Measurements from ENCODE around the gene NUP210L. TPM values are rescaled to one million over a fixed set of nuclear protein-coding genes. Genes with fewer than 3 reads are reported as not detected.

NUP210L gene
- total RNA-seq, 1 donor from 2014 or later: 0.15 TPM

GRCh38 chr1:153973071-153973470 lies 181.8 kb downstream of the NUP210L start:
- peaks cover 7% of the 10 kb centered on the region for H3K27me3 Mint-ChIP-seq (ENCODE audit: unreplicated experiment)
- no peaks in the 10 kb centered on the region for H3K9me3 Mint-ChIP-seq (ENCODE audit: unreplicated experiment)
- no peak overlapping the region for H3K27ac Mint-ChIP-seq (ENCODE audit: unreplicated experiment)
- peaks cover 32% of the 10 kb centered on the region for H3K36me3 Mint-ChIP-seq (ENCODE audit: low read depth, unreplicated experiment)
- H3K4me1 Mint-ChIP-seq (ENCODE audit: unreplicated experiment): peaks cover 69% of the 10 kb centered on the region
- no peak for DNase-seq (ENCODE audit: low spot score)
- H3K4me3 Mint-ChIP-seq (ENCODE audit: unreplicated experiment): peak overlapping the region; percentile 49
- TF ChIP-seq, protein P1, sequence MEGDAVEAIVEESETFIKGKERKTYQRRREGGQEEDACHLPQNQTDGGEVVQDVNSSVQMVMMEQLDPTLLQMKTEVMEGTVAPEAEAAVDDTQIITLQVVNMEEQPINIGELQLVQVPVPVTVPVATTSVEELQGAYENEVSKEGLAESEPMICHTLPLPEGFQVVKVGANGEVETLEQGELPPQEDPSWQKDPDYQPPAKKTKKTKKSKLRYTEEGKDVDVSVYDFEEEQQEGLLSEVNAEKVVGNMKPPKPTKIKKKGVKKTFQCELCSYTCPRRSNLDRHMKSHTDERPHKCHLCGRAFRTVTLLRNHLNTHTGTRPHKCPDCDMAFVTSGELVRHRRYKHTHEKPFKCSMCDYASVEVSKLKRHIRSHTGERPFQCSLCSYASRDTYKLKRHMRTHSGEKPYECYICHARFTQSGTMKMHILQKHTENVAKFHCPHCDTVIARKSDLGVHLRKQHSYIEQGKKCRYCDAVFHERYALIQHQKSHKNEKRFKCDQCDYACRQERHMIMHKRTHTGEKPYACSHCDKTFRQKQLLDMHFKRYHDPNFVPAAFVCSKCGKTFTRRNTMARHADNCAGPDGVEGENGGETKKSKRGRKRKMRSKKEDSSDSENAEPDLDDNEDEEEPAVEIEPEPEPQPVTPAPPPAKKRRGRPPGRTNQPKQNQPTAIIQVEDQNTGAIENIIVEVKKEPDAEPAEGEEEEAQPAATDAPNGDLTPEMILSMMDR (IDR thresholded peaks at IDR 0.05; ENCODE audit: unreplicated experiment): no peak

GRCh38 chr1:153970346-153970745 lies 184.5 kb downstream of the NUP210L start:
- H3K9me3 Mint-ChIP-seq (ENCODE audit: unreplicated experiment): no peaks in the 10 kb centered on the region
- TF ChIP-seq, protein P1 (IDR thresholded peaks at IDR 0.05; ENCODE audit: unreplicated experiment): no peak
- H3K36me3 Mint-ChIP-seq (ENCODE audit: low read depth, unreplicated experiment): peaks cover 18% of the 10 kb centered on the region
- H3K27ac Mint-ChIP-seq (ENCODE audit: unreplicated experiment): no peak overlapping the region
- H3K27me3 Mint-ChIP-seq (ENCODE audit: unreplicated experiment): peaks cover 11% of the 10 kb centered on the region
- no peak for DNase-seq (ENCODE audit: low spot score)
- H3K4me3 Mint-ChIP-seq (ENCODE audit: unreplicated experiment): no peak overlapping the region
- H3K4me1 Mint-ChIP-seq (ENCODE audit: unreplicated experiment): peaks cover 61% of the 10 kb centered on the region

- H3K27me3 Mint-ChIP-seq (ENCODE audit: unreplicated experiment): peaks cover 9% of the 10 kb centered on the region
- peak overlapping the region; percentile 90 for H3K4me3 Mint-ChIP-seq (ENCODE audit: unreplicated experiment)
- peak overlapping the region; percentile 72 for H3K27ac Mint-ChIP-seq (ENCODE audit: unreplicated experiment)
- no peak for DNase-seq (ENCODE audit: low spot score)
- no peaks in the 10 kb centered on the region for H3K9me3 Mint-ChIP-seq (ENCODE audit: unreplicated experiment)
- TF ChIP-seq, protein P1 (IDR thresholded peaks at IDR 0.05; ENCODE audit: unreplicated experiment): no peak
- peaks cover 58% of the 10 kb centered on the region for H3K4me1 Mint-ChIP-seq (ENCODE audit: unreplicated experiment)
- peaks cover 10% of the 10 kb centered on the region for H3K36me3 Mint-ChIP-seq (ENCODE audit: low read depth, unreplicated experiment)
These were observed 185.9 kb downstream of the NUP210L start for GRCh38 chr1:153968972-153969371.

- TF ChIP-seq, protein P1 (IDR thresholded peaks at IDR 0.05; ENCODE audit: unreplicated experiment): no peak
- H3K36me3 Mint-ChIP-seq (ENCODE audit: low read depth, unreplicated experiment): peaks cover 9% of the 10 kb centered on the region
- peak overlapping the region; percentile 90 for H3K4me3 Mint-ChIP-seq (ENCODE audit: unreplicated experiment)
- DNase-seq (ENCODE audit: low spot score): peak; percentile 31
- H3K27me3 Mint-ChIP-seq (ENCODE audit: unreplicated experiment): peaks cover 13% of the 10 kb centered on the region
- H3K4me1 Mint-ChIP-seq (ENCODE audit: unreplicated experiment): peaks cover 57% of the 10 kb centered on the region
- H3K9me3 Mint-ChIP-seq (ENCODE audit: unreplicated experiment): no peaks in the 10 kb centered on the region
- H3K27ac Mint-ChIP-seq (ENCODE audit: unreplicated experiment): peak overlapping the region; percentile 76
These were observed 186.5 kb downstream of the NUP210L start for GRCh38 chr1:153968408-153968807.

GRCh38 chr1:153968000-153968363 lies 186.9 kb downstream of the NUP210L start:
- Mint-ChIP-seq H3K36me3 (ENCODE audit: low read depth, unreplicated experiment) (peaks cover 9% of the 10 kb centered on the region), H3K27me3 (ENCODE audit: unreplicated experiment) (peaks cover 14% of the 10 kb centered on the region), H3K4me3 (ENCODE audit: unreplicated experiment) (peak overlapping the region; percentile 90), H3K9me3 (ENCODE audit: unreplicated experiment) (no peaks in the 10 kb centered on the region), H3K27ac (ENCODE audit: unreplicated experiment) (peak overlapping the region; percentile 76), H3K4me1 (ENCODE audit: unreplicated experiment) (peaks cover 53% of the 10 kb centered on the region)
- no peak for DNase-seq (ENCODE audit: low spot score)
- TF ChIP-seq, protein P1 (IDR thresholded peaks at IDR 0.05; ENCODE audit: unreplicated experiment): no peak
